GF-D8 (cell line): ENCODE results near the gene PROKR2.

Experiments used
- DNase-seq: peaks from one replicate; lab custom pipeline; 2025; lab: John Stamatoyannopoulos, UW

Gene PROKR2

GRCh38 chr20:5282561-5282960, 34.2 kb downstream of the PROKR2 start:
- no peak for DNase-seq

GRCh38 chr20:5279661-5280060, 37.1 kb downstream of the PROKR2 start:
- peak; percentile 11 for DNase-seq

- DNase-seq: no peak
Measured at GRCh38 chr20:5272268-5272667, 44.5 kb downstream of the PROKR2 start.

DNA sequence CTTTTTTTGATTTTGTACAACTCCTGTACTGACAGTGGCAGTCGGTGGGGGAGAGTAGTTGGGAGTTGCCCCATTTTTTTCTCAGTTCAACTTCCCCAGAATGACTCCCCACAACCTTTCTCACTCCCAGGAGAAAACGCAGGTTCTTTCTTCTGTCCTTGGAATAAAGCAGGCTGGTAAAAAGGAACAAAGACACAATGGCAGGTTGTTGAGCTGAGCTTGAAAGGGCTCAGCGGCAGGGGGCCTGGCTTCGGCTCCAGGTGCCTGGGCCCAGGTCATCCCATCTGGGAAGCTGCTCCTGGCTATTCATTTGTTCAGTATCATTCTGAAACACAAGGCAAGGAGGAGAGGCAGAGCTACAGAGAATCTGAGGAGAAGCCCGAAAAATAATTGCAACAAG, 46.2 kb downstream of the PROKR2 start:
- DNase-seq: no peak

DNA sequence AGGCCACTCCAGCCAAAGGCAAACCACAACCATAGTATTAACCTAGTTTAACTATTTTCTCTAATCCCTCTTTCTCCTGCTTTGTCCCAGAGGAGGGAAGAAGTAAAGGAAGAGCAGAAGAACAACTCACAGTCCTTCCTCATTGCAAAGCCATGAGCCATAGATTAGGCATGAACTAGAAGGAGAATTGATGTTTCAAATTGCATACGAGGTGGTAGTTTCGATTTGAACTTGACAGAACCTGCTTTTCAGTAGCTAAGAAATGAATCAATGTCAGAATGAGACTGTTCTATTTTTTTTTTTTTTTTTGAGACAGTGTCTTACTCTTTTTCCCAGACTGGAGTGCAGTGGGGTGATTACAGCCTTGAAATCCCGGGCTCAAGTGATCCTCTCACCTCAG, 48.3 kb downstream of the PROKR2 start:
- no peak for DNase-seq

DNA sequence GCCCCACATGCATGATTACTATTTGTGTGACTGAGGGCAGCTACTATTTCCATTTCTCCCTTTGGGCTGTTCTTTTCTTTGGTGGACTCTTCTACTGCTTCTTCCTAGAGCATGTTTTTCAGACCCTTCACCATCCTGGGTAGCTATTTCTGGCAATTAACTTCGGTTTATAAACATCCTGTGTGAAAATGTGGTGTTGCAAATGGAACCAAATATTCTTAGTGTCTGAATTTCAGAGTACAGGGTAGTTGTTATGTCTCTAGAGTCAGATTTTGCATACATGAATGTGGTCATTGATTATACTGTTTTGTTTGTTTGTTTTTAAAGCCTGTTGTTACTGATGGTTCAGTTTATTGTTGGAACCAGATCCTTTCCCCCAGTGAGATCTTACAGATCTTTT, 49.7 kb downstream of the PROKR2 start:
- no peak for DNase-seq
